Transverse colon (tissue), 4 donors: ENCODE data around the gene HMG20B. TPM values are rescaled to one million over a fixed set of nuclear protein-coding genes. Genes with fewer than 3 reads are reported as not detected.

Experiments used
- DNase-seq: peaks from one replicate; pipeline ENCODE4 v3.0.0-alpha.2; 2019
- H3K27ac ChIP-seq, 4 donors: fragments of 200-600 bp; sonication (generic); 2 replicates each; pipeline ENCODE4 v1.5.1; 2016 to 2018; ENCODE audit warnings: inconsistent platforms in 4 of 4
- H3K27me3 ChIP-seq: fragments of 200-600 bp; sonication (generic); 2 replicates; pipeline ENCODE4 v1.5.1; 2017; ENCODE audit warnings: inconsistent platforms
- H3K36me3 ChIP-seq, 4 donors: fragments of 200-600 bp; sonication (generic); 2 replicates each; pipeline ENCODE4 v1.5.1; 2017 to 2019; ENCODE audit warnings: inconsistent platforms in 4 of 4
- H3K4me1 ChIP-seq, 4 donors: fragments of 200-600 bp; sonication (generic); 2 replicates each; pipeline ENCODE4 v1.5.1; 2017 to 2020; ENCODE audit warnings: inconsistent platforms in 4 of 4
- H3K4me3 ChIP-seq, 4 donors: fragments of 200-600 bp; sonication (generic); 1 replicate in 1 of 4; 2 replicates in 3 of 4; pipeline versions ENCODE4 v1.5.1 to v1.6.1; 2017 to 2019; ENCODE audit warnings: inconsistent platforms in 4 of 4
- H3K9me3 ChIP-seq, 2 donors: fragments of 200-600 bp; sonication (generic); 2 replicates each; pipeline ENCODE4 v1.5.1; 2017 to 2019; ENCODE audit warnings: inconsistent platforms in 2 of 2
- EP300 ChIP-seq: sonication (generic); formaldehyde crosslinking; IDR thresholded peaks from one replicate; pipeline ENCODE4 v1.6.1; 2017; ENCODE audit warnings: antibody characterized with exemption, low read depth
- POLR2A ChIP-seq: fragments of 450-650 bp; IDR thresholded peaks from one replicate; pipeline ENCODE4 v1.6.1; 2016; ENCODE audit warnings: antibody characterized with exemption, mild to moderate bottlenecking, moderate library complexity
- POLR2AphosphoS5 ChIP-seq, 3 donors: sonication (generic); formaldehyde crosslinking; IDR thresholded peaks; one replicate each; pipeline ENCODE4 v1.6.1; 2016; ENCODE audit warnings: antibody characterized with exemption in 3 of 3
- WGBS, 2 donors: methylation state at CpG; one replicate each; pipeline ENCODE4 v1.1.5; 2018; ENCODE audit warnings: low coverage in 1 of 2; 5-methylcytosine and 5-hydroxymethylcytosine counted together
- in situ Hi-C, 4 donors: fragments of 200-750 bp; cut with MboI; loops; one replicate each; pipeline versions ENCODE4 v1.15.0 to v1.15.1; 2017; ENCODE audit warnings: low sequenced_read_pairs in 3 of 4, low pct_ligation_motif_present in 1 of 4, low pct_unique_long_range_greater_than_20kb in 1 of 4
- intact Hi-C: fragments of 100-400 bp; cut with DNase I; formaldehyde crosslinking; loops from one replicate; pipeline ENCODE4 v1.15.1; 2023; ENCODE audit warnings: low total_unique reads
- total RNA-seq, 4 donors: library from RNA; depleted of rRNA; stranded (reverse); fragments of >200 nt; gene quantifications; one replicate each; pipeline ENCODE4 v1.1.0, GENCODE V29; 2016
- TF ChIP-seq, protein P1 (sequence below), 5 experiments: fragments of 200-600 bp in 3 of 5; fragments of 450-650 bp in 2 of 5; sonication (generic) in 3 of 5; IDR thresholded peaks; 1 replicate in 2 of 5; 2 replicates in 3 of 5; pipeline ENCODE4 v1.5.1; 2016 to 2017; ENCODE audit warnings: antibody characterized with exemption in 5 of 5, inconsistent platforms in 3 of 5, mild to moderate bottlenecking in 2 of 5, moderate library complexity in 1 of 5

HMG20B gene
- total RNA-seq, 4 donors from 2014 or later, result 88.9 to 555 (median 130) TPM

DNA sequence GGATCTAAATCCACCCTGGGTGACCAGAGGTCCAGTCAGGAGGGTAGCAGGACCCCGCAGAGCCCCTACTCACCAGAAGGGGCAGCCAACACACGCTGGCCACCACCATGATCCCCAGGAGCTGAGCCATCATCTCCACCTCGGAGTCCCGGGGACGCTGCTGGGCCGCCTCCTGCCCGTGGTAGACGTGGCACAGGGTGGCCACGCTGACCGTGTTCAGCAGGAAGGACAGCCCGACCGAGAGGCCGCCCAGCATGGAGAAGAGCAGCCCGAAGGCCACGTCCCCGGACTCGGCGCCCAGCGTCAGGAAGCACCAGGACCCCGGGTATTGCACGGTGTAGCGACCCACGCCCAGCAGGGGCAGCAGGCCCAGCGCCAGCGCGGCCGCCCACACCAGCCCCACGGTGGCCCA is 27.0 kb downstream of the HMG20B start:
- Histone ChIP-seq H3K27ac (no peak overlapping the region), H3K4me3 (no peak overlapping the region), H3K9me3 (no peaks in the 10 kb centered on the region), H3K27me3 (no peaks in the 10 kb centered on the region), H3K36me3 (no peaks in the 10 kb centered on the region), H3K4me1 (peaks cover 0 to 3% (median 0%) of the 10 kb centered on the region in 4 donors)
- in situ Hi-C loops, result no loop called here
- TF ChIP-seq EP300 (no peak), POLR2A (no peak), POLR2AphosphoS5 (IDR thresholded peaks at IDR 0.05) (no peak)
- TF ChIP-seq, protein P1, sequence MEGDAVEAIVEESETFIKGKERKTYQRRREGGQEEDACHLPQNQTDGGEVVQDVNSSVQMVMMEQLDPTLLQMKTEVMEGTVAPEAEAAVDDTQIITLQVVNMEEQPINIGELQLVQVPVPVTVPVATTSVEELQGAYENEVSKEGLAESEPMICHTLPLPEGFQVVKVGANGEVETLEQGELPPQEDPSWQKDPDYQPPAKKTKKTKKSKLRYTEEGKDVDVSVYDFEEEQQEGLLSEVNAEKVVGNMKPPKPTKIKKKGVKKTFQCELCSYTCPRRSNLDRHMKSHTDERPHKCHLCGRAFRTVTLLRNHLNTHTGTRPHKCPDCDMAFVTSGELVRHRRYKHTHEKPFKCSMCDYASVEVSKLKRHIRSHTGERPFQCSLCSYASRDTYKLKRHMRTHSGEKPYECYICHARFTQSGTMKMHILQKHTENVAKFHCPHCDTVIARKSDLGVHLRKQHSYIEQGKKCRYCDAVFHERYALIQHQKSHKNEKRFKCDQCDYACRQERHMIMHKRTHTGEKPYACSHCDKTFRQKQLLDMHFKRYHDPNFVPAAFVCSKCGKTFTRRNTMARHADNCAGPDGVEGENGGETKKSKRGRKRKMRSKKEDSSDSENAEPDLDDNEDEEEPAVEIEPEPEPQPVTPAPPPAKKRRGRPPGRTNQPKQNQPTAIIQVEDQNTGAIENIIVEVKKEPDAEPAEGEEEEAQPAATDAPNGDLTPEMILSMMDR (IDR thresholded peaks at IDR 0.05), result no peak
- intact Hi-C loops, result no loop called here
- 95 to 96% methylated on average over 9 to 20 of the region's 28 CpGs for WGBS, 2 donors
- no peak for DNase-seq

DNA sequence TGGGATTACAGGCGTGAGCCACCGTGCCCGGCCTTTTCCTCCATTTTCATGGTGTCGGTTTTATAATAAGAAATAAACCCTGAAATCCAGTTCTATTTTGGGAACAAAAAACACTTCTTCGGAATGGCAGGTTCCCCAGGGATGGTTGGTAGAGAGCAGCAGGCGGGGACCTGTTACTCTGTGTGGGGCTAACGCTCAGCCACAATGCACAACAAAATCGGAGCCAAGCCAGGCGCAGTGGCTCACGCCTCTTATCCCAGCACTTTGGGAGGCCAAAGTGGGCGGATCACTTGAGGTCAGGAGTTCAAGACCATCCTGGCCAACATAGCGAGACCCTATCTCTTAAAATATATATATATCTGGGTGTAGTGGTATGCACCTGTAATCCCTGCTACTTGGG is 28.3 kb downstream of the HMG20B start:
- in situ Hi-C loops, result no loop called here
- WGBS, 2 donors, result 50 to 88% methylated on average over 1 to 12 of the region's 12 CpGs

DNA sequence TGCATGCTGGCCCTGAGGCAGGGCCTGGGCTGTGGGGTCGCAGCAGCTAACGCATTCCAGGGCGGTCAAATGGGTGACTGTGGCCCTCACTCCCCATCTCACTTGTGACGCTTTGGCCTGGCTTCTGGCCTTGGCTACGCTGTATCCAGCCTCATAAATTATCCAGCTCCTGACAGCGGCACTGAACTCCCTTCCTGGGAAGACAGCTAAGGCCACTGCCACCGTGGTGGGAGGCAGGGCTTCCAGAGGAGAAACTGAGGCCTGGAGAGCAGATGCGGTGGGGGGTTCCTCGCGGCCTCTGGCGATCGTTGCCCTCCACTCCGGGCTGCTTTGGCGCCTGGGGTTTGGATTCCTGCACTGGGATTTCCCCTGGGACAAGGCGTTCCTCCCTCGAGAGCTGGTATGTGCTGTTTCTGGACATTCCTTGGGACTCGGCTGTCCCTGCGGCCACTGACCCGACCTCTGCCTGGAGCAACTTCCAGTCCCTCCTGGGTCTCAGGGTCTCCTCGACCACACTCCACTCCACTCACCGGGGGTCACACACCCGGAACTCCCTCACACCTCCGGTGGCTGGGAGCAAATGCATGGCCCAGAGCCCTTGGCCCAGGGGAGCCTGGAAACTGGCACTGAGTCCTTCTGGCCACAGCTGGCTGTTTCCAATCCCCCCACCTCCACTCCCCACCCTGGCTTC is 30.5 kb downstream of the HMG20B start:
- Histone ChIP-seq H3K27ac (peak overlapping the region; percentile 9 to 60 (median 21)), H3K4me1 (peaks cover 7 to 27% (median 22%) of the 10 kb centered on the region in 4 donors), H3K4me3 (no peak overlapping the region), H3K36me3 (no peaks in the 10 kb centered on the region), H3K27me3 (peaks cover 4% of the 10 kb centered on the region), H3K9me3 (no peaks in the 10 kb centered on the region)
- intact Hi-C loops, result no loop called here
- TF ChIP-seq, protein P1 (IDR thresholded peaks at IDR 0.05), result no peak
- TF ChIP-seq POLR2A (no peak), EP300 (no peak), POLR2AphosphoS5 (IDR thresholded peaks at IDR 0.05) (no peak)
- DNase-seq, result no peak
- in situ Hi-C loops, result no loop called here
- WGBS, 2 donors, result 76% methylated on average over 23 of the region's 23 CpGs; no CpG with 5 or more reads in 1 of the 2 donors

More for the DNA sequence above, 28.3 kb downstream of the HMG20B start:
- H3K36me3 ChIP-seq, result no peaks in the 10 kb centered on the region
- no peaks in the 10 kb centered on the region for H3K9me3 ChIP-seq
- peaks cover 2 to 7% (median 3%) of the 10 kb centered on the region in 4 donors for H3K4me1 ChIP-seq
- DNase-seq, result no peak
- no peaks in the 10 kb centered on the region for H3K27me3 ChIP-seq
- TF ChIP-seq POLR2AphosphoS5 (IDR thresholded peaks at IDR 0.05) (no peak), EP300 (no peak), POLR2A (no peak)
- TF ChIP-seq, protein P1 (IDR thresholded peaks at IDR 0.05), result no peak
- H3K27ac ChIP-seq, result no peak overlapping the region
- no peak overlapping the region for H3K4me3 ChIP-seq
- intact Hi-C loops, result no loop called here

DNA sequence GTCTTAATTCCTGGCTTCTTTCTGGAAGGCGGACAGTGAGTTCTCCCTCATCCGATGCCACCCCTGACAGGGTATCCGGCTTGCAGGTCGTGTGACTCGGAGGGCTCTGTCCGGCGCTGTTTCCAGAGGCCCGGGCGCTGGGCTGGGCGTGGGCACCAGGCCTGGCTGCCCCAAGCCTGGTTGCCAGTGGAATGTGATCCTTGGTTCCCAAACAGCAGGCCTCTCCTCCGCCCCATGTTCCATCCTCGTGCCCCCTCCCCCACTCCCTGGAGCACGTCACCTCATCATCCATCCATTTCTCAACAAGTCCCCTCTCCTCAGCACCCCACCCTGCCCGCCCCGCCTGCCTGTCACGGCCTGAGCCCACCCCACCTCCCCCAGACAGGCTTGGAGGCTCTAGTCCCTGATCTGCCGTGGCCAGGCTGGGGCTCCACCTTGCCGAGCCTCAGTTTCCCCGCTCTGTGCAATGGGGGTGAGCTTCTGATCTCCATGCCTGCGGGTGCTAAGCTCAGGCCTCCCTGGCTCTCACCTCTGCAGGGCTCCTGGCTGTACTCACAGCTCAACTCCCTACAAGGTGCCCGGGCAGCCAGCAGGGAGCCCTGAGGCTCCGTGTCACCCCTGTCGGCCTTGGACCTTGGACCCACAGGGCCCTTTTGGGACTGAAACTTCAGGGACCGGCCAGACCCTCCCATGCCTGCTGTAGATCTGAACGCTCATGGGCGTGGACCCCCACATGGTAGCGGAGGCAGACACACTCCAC is 31.7 kb downstream of the HMG20B start:
- Histone ChIP-seq H3K27ac (peak overlapping the region in 3 of 4 donors; percentile 19 to 60 (median 26)), H3K36me3 (no peaks in the 10 kb centered on the region), H3K4me1 (peaks cover 7 to 32% (median 25%) of the 10 kb centered on the region in 4 donors), H3K9me3 (no peaks in the 10 kb centered on the region), H3K27me3 (peaks cover 4% of the 10 kb centered on the region), H3K4me3 (no peak overlapping the region)
- WGBS, 2 donors, result 70% methylated on average over 22 of the region's 27 CpGs; no CpG with 5 or more reads in 1 of the 2 donors
- no peak for DNase-seq
- TF ChIP-seq POLR2AphosphoS5 (IDR thresholded peaks at IDR 0.05), result no peak
- no peak for TF ChIP-seq POLR2A
- no peak for TF ChIP-seq EP300
- TF ChIP-seq, protein P1 (IDR thresholded peaks at IDR 0.05), result no peak
- in situ Hi-C loops (no loop called here), intact Hi-C loops (no loop called here)
